Measurements from ENCODE around the gene RNF213. TPM values are rescaled to one million over a fixed set of nuclear protein-coding genes. Genes with fewer than 3 reads are reported as not detected.

Gene RNF213
- total and polyA plus RNA-seq, 2 of the 8 experiments (the other 6 are each of a cell fraction or from before 2014, with no cell fraction given): 33.8 to 62.8 TPM

DNA sequence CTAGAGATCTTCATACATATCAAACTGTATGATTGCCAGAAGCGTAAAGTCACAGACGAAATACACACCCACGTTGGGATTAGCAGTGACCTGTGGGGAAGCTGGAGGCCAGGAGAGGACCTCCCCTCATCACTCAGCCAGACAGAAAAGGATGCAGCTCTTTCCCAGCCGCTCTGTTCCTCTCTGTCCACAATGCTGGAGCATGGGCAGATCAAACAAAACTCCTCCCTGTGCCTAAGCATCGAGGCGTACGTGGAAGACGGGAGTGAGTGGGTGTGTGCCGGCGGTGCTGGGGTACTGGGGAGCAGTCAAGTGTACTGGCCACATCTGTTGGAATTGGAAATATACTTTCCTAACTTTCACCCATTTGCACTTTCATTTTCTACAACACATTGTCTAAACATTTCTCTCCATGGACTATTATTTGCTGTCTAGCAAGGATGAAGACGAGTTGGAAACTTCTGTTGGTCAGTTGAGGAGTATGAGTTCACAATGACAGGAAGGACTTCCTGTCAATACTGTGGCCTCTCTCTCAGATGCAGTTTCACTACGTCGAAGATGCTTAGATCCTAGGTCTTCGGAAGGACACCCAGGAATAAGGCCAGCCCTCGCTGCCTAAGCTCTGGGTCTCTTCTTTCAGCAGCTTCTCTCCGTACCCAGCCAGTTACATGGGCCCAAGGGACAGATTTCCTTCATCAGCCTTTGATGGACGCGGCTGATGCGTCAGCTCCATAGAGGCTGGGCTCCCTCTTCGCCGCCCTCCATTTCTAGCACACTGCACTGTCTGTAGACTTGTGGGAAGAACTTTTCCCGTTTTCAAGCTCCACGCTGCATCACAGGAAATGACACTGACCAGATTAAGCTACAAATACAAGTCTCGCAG lies 123.7 kb downstream of the RNF213 start:
- ChIA-PET CTCF (ENCODE audit: partially characterized antibody) (interaction anchor here (0.5 to 2.7 kb wide), 6 partner anchors 12 to 376 kb away, joined by 3 to 11 read pairs (median 3); no protein-coding TSS in a partner anchor), POLR2A (ENCODE audit: partially characterized antibody) (no interaction called here)
- Histone ChIP-seq H3K27me3 (replicated peaks in 1 of 4; ENCODE audit: control insufficient read depth in 3 of 4, extremely low read depth in 1 of 4, insufficient read depth in 3 of 4, low read length in 3 of 4) (no peaks in the 10 kb centered on the region), H2BK5ac (ENCODE audit: low read depth, low read length) (no peak overlapping the region), H3K4me3 (ENCODE audit: extremely low read depth in 1 of 4, insufficient read depth in 2 of 4, low read depth in 3 of 4, low read length in 4 of 4) (no peak overlapping the region), H3K9me3 (ENCODE audit: insufficient read depth in 2 of 2, low read depth in 1 of 2, low read length in 1 of 2) (no peaks in the 10 kb centered on the region), H3K4me2 (ENCODE audit: insufficient read depth in 1 of 2, low read depth in 2 of 2, low read length in 2 of 2) (no peak overlapping the region), H3K79me1 (ENCODE audit: low read depth, low read length) (no peaks in the 10 kb centered on the region; the same call in none of the 2 replicates), H3K36me3 (ENCODE audit: control insufficient read depth in 2 of 4, insufficient read depth in 4 of 4, low read length in 3 of 4) (peaks cover 29 to 61% (median 37%) of the 10 kb centered on the region in 4 experiments), H3K23ac (ENCODE audit: insufficient read length) (no peak overlapping the region), H4K8ac (ENCODE audit: extremely low read depth, insufficient read depth, low read length) (no peak overlapping the region), H2BK20ac (ENCODE audit: low read length) (no peak overlapping the region), H3K18ac (ENCODE audit: extremely low read depth, low read length) (no peak overlapping the region), H4K20me1 (replicated peaks in 1 of 2; ENCODE audit: control insufficient read depth in 1 of 2, insufficient read depth in 2 of 2, low read length in 2 of 2) (peaks cover 2% of the 10 kb centered on the region in 2 experiments), H3K9ac (replicated peaks in 1 of 4; ENCODE audit: extremely low read depth in 1 of 4, low read depth in 3 of 4, low read length in 3 of 4) (no peak overlapping the region), H2BK120ac (replicated peaks; ENCODE audit: low read depth, low read length) (no peak overlapping the region), H3K4me1 (replicated peaks in 1 of 4; ENCODE audit: control insufficient read depth in 3 of 4, insufficient read depth in 4 of 4, low read length in 3 of 4) (no peaks in the 10 kb centered on the region), H2AFZ (ENCODE audit: low read length) (no peak overlapping the region), H3K14ac (ENCODE audit: insufficient read length) (no peak overlapping the region), H2BK15ac (ENCODE audit: low read length) (no peak overlapping the region), H3K23me2 (ENCODE audit: low read depth, low read length) (no peaks in the 10 kb centered on the region), H4K5ac (ENCODE audit: insufficient read length, low read depth, low read length) (no peak overlapping the region), H3K27ac (ENCODE audit: low read depth, low read length) (no peak overlapping the region), H4K91ac (replicated peaks; ENCODE audit: insufficient read length, low read length) (no peak overlapping the region), H3K4ac (replicated peaks; ENCODE audit: insufficient read length, low read depth, low read length) (no peak overlapping the region), H3K56ac (replicated peaks; ENCODE audit: insufficient read length, low read depth, low read length) (no peak overlapping the region), H2BK12ac (ENCODE audit: low read depth, low read length) (no peak overlapping the region), H3K79me2 (ENCODE audit: control insufficient read depth in 1 of 2, insufficient read depth in 2 of 2, low read length in 2 of 2) (no peaks in the 10 kb centered on the region), H2AK5ac (ENCODE audit: low read depth, low read length) (no peak overlapping the region)
- TF ChIP-seq CHD2 (IDR thresholded peaks at IDR 0.05; ENCODE audit: low read length) (no peak), HDAC6 (IDR thresholded peaks at IDR 0.05; ENCODE audit: low read depth, low read length) (no peak), TEAD4 (IDR thresholded peaks at IDR 0.05; ENCODE audit: low read depth, low read length) (no peak), SP2 (IDR thresholded peaks at IDR 0.05; ENCODE audit: low read length) (no peak), EP300 (IDR thresholded peaks at IDR 0.05; ENCODE audit: borderline replicate concordance in 1 of 2, low read depth in 2 of 2, low read length in 2 of 2) (no peak), NRF1 (IDR thresholded peaks at IDR 0.05; ENCODE audit: low read depth, low read length) (no peak), CBX8 (IDR thresholded peaks at IDR 0.05; ENCODE audit: borderline replicate concordance, low read depth, low read length) (no peak), POLR2A (IDR thresholded peaks at IDR 0.05; ENCODE audit: control extremely low read depth in 1 of 2, low read depth in 2 of 2, low read length in 2 of 2) (no peak), TBP (IDR thresholded peaks at IDR 0.05; ENCODE audit: low read depth, low read length) (no peak)
- TF ChIP-seq, protein P1, sequence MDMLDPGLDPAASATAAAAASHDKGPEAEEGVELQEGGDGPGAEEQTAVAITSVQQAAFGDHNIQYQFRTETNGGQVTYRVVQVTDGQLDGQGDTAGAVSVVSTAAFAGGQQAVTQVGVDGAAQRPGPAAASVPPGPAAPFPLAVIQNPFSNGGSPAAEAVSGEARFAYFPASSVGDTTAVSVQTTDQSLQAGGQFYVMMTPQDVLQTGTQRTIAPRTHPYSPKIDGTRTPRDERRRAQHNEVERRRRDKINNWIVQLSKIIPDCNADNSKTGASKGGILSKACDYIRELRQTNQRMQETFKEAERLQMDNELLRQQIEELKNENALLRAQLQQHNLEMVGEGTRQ (IDR thresholded peaks at IDR 0.05; ENCODE audit: low read length): no peak
- FAIRE-seq (no peak), DNase-seq (ENCODE audit: low read depth in 1 of 2, low spot score in 2 of 2) (no peak)
- WGBS, 2 experiments (ENCODE audit: extremely low coverage in 1 of 2, insufficient coverage in 1 of 2, insufficient read length in 1 of 2, insufficient replicate concordance in 2 of 2, low coverage in 1 of 2, low lambda C conversion rate in 2 of 2, missing lambda C conversion rate in 1 of 2): 89% methylated on average over 24 of the region's 24 CpGs; no CpG with 5 or more reads in 1 of the 2 experiments

All from H1 (cell line).